K562 (cell line): ENCODE measurements around the gene NCMAP. TPM values are rescaled to one million over a fixed set of nuclear protein-coding genes. Genes with fewer than 3 reads are reported as not detected.

Experiments used
- AFF4 ChIP-seq: sonication (generic); formaldehyde crosslinking; IDR thresholded peaks from 2 replicates; pipeline ENCODE4 v1.8.0; 2023; ENCODE audit warnings: mild to moderate bottlenecking, missing genetic modification reagents
- ATF7 ChIP-seq: fragments of 450-650 bp; IDR thresholded peaks from 2 replicates; pipeline ENCODE4 v1.7.1; 2014; ENCODE audit warnings: mild to moderate bottlenecking, moderate library complexity
- CTBP1 ChIP-seq: fragments of 450-650 bp; IDR thresholded peaks from 2 replicates; pipeline ENCODE4 v1.6.1; 2016; ENCODE audit warnings: borderline replicate concordance
- HIVEP1 ChIP-seq: fragments of 250-450 bp; sonication (Bioruptor Pico); IDR thresholded peaks from 2 replicates; pipeline ENCODE4 v1.4.0; 2020; ENCODE audit warnings: mild to moderate bottlenecking
- KDM5B ChIP-seq: fragments of 200-600 bp; sonication (generic); IDR thresholded peaks from 2 replicates; pipeline ENCODE4 v1.6.1; 2012; ENCODE audit warnings: low read depth, mild to moderate bottlenecking, moderate library complexity, low read length, control low read depth, inconsistent platforms; ENCODE audit not compliant: insufficient replicate concordance
- KLF1 ChIP-seq: fragments of 450-650 bp; IDR thresholded peaks from 2 replicates; pipeline ENCODE4 v1.6.1; 2016; ENCODE audit warnings: missing genetic modification characterization, missing compliant biosample characterization
- MLLT1 ChIP-seq, 2 experiments: fragments of 450-650 bp; IDR thresholded peaks; 2 replicates each; pipeline ENCODE4 v1.6.1; 2016
- NFRKB ChIP-seq: fragments of 450-650 bp; IDR thresholded peaks from 2 replicates; pipeline ENCODE4 v1.6.1; 2016; ENCODE audit warnings: low read depth
- ZBTB34 ChIP-seq: fragments of 250-450 bp; sonication (Bioruptor Pico); IDR thresholded peaks from 2 replicates; pipeline ENCODE4 v1.8.0; 2021; ENCODE audit warnings: mild to moderate bottlenecking, moderate library complexity
- ZFP36 ChIP-seq: fragments of 150-350 bp; IDR thresholded peaks from 2 replicates; pipeline ENCODE4 v1.6.1; 2018; ENCODE audit warnings: low read length, low read depth; ENCODE audit not compliant: partially characterized antibody
- ZNF24 ChIP-seq: fragments of 450-650 bp; IDR thresholded peaks from 2 replicates; pipeline ENCODE4 v1.6.1; 2016
- ZNF274 ChIP-seq: IDR thresholded peaks from 2 replicates; pipeline ENCODE4 v1.6.1; 2011; ENCODE audit warnings: low read depth, mild to moderate bottlenecking, low read length, moderate library complexity, borderline replicate concordance
- ZNF280B ChIP-seq: fragments of 250-450 bp; sonication (Bioruptor Pico); IDR thresholded peaks from 2 replicates; pipeline ENCODE4 v1.5.1; 2021; ENCODE audit warnings: mild to moderate bottlenecking
- ZNF507 ChIP-seq: conservative IDR thresholded peaks from 2 replicates; pipeline ENCODE4 v1.6.1; 2017; ENCODE audit warnings: missing genetic modification characterization, missing compliant biosample characterization
- ZNF512 ChIP-seq: IDR thresholded peaks from 2 replicates; pipeline ENCODE4 v1.6.1; 2016; ENCODE audit warnings: missing genetic modification characterization, missing compliant biosample characterization
- ZNF668 ChIP-seq: fragments of 250-450 bp; sonication (Bioruptor Pico); IDR thresholded peaks from 2 replicates; pipeline ENCODE4 v1.8.0; 2022; ENCODE audit warnings: mild to moderate bottlenecking, inconsistent platforms
- polyA plus RNA-seq, 8 experiments: library from polyadenylated mRNA; depleted of rRNA in 4 of 8; stranded (reverse) in 5 of 8; unstranded in 3 of 8; fragments of >200 nt; fragmentation: Nextera tagmentation in 2 of 8; fragmentation: Illumina TruSeq in 1 of 8; extraction: Ambion mirVana in 2 of 8; extraction: Trizol in 1 of 8; gene quantifications; 2 replicates each; pipeline versions ENCODE4 v1.2.1 to v1.2.3, GENCODE V29; 2011 to 2014; ENCODE audit warnings: inconsistent platforms in 1 of 8, missing spikeins in 1 of 8
- total RNA-seq, 7 experiments: library from RNA; depleted of rRNA in 6 of 7; stranded (reverse); fragments of >200 nt in 6 of 7; fragmentation: Illumina TruSeq in 2 of 7; extraction: Trizol in 2 of 7; gene quantifications; 2 replicates each; pipeline versions ENCODE4 v1.2.1 to v1.2.3, GENCODE V29; 2011 to 2021; ENCODE audit warnings: low replicate concordance in 1 of 7

Gene NCMAP
- total and polyA plus RNA-seq, 9 of the 15 experiments (the other 6 are each of a cell fraction or from before 2014, with no cell fraction given): 0.03 TPM; not detected in 8

- TF ChIP-seq NFRKB: no peak
- no peak for TF ChIP-seq ZNF507 (tag)
- peak; percentile 55; the same call in 1 of the 2 replicates for TF ChIP-seq ZNF24
- TF ChIP-seq ZNF512 (tag): no peak
- peak; percentile 61 for TF ChIP-seq ATF7
- no peak for TF ChIP-seq HIVEP1 (CRISPR knock-in tag)
- TF ChIP-seq ZNF280B: no peak
- no peak for TF ChIP-seq ZNF274
- TF ChIP-seq ZNF668: no peak
- peak; percentile 86 for TF ChIP-seq ZFP36
- no peak for TF ChIP-seq MLLT1 (IDR thresholded peaks at IDR 0.05)
- no peak for TF ChIP-seq ZBTB34
- no peak for TF ChIP-seq KDM5B
- peak; percentile 18; the same call in 1 of the 2 replicates for TF ChIP-seq KLF1 (tag)
- TF ChIP-seq CTBP1: no peak
- no peak for TF ChIP-seq AFF4 (CRISPR knock-in tag)
These were observed 4.5 kb upstream of the NCMAP start (continued) for GRCh38 chr1:24551290-24551959.
